Cerebellar cortex (tissue), 1 donor: ENCODE results near the gene GPR171.
A peak's percentile ranks its signal among the peaks of the same experiment; 100 is the strongest.
"Not testable (repeated sequence)": the region's sequence is repeated elsewhere in the genome, so short reads cannot be mapped to it uniquely, and the experiment has no call there.

Experiments used
- DNase-seq: peaks from one replicate; pipeline ENCODE4 v3.0.0-alpha.2; 2015; ENCODE audit warnings: low spot score

Gene GPR171

GRCh38 chr3:151203051-151203420 lies at the start of gene GPR171:
TSS of gene GPR171 (minus strand) at chr3:151203216. CDS start at chr3:151199386, 3,830 bp downstream.
- DNase-seq, result no peak

GRCh38 chr3:151248772-151249337 lies 45.8 kb upstream of the GPR171 start:
- no peak for DNase-seq

- DNase-seq, result not testable (repeated sequence)
Observed at GRCh38 chr3:151242006-151242405, 39.0 kb upstream of the GPR171 start.

GRCh38 chr3:151236736-151237135 lies 33.7 kb upstream of the GPR171 start:
- DNase-seq, result no peak

GRCh38 chr3:151236316-151236715 lies 33.3 kb upstream of the GPR171 start:
- DNase-seq, result no peak

- no peak for DNase-seq
Observed at GRCh38 chr3:151234825-151235224, 31.8 kb upstream of the GPR171 start.

- no peak for DNase-seq
Observed at GRCh38 chr3:151232991-151233390, 30.0 kb upstream of the GPR171 start.

GRCh38 chr3:151232403-151232802 lies 29.4 kb upstream of the GPR171 start:
- DNase-seq, result not testable (repeated sequence)

GRCh38 chr3:151230646-151231045 lies 27.6 kb upstream of the GPR171 start:
- no peak for DNase-seq

- peak; percentile 15 for DNase-seq
Observed at GRCh38 chr3:151228666-151229040, 25.6 kb upstream of the GPR171 start.

GRCh38 chr3:151227807-151228665 lies 25.0 kb upstream of the GPR171 start:
- peak; percentile 79 for DNase-seq

GRCh38 chr3:151227266-151227806 lies 24.3 kb upstream of the GPR171 start:
- DNase-seq, result peak; percentile 15

GRCh38 chr3:151226825-151227224 lies 23.8 kb upstream of the GPR171 start:
- DNase-seq, result no peak

- no peak for DNase-seq
Observed at GRCh38 chr3:151226088-151226563, 23.1 kb upstream of the GPR171 start.

- no peak for DNase-seq
Observed at GRCh38 chr3:151225040-151225975, 22.3 kb upstream of the GPR171 start.

- no peak for DNase-seq
Observed at GRCh38 chr3:151224268-151224866, 21.4 kb upstream of the GPR171 start.

GRCh38 chr3:151219056-151219455 lies 16.0 kb upstream of the GPR171 start:
- DNase-seq, result no peak

- no peak for DNase-seq
Observed at GRCh38 chr3:151218136-151218535, 15.1 kb upstream of the GPR171 start.

GRCh38 chr3:151216641-151217607 lies 13.9 kb upstream of the GPR171 start:
- no peak for DNase-seq

- DNase-seq, result no peak
Observed at GRCh38 chr3:151214459-151214858, 11.4 kb upstream of the GPR171 start.
